GM19395 (cell line): ENCODE measurements around the gene RPS6KA2.
"Not testable (repeated sequence)": the region's sequence is repeated elsewhere in the genome, so short reads cannot be mapped to it uniquely, and the experiment has no call there.

Experiments
- ATAC-seq: cut with Tn5 transposase; IDR thresholded peaks from one replicate; pipeline ENCODE4 v1.9.1; 2021; ENCODE audit warnings: mild to moderate bottlenecking, moderate library complexity; ENCODE audit not compliant: unreplicated experiment

Gene RPS6KA2

DNA sequence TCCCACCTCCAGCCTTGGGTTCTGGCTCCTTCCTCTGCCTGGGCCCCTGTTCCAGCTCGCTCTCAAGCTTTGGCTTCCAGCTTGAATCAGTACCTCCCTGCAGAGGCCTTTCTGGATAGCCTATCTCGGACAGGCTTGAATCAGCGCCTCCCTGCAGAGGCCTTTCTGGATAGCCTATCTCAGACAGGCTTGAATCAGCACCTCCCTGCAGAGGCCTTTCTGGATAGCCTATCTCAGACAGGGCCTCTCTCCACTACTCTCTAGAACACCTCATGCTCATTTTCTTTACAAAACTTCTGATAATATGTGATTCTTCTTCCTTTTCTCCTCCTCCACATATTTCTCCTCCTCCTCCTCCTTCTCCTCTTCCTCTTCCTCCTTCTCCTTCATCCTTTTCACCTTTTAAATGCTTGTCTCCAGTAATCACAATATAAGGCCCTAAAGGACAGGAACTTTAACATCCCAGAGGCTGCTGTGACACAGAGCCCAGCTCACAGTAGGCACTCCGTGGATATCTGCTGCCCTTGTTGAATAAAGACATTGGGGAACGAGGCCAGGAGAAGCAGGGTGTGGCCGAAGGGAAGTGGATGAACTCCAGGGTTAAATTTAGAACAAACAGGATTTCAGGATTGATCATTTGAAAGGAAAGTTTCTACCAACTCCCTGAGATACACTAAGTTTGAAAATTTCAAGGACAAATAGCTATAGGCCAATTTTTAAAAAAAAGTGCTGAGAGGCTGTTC is 9.3 kb upstream of the RPS6KA2 start:
- no peak for ATAC-seq

DNA sequence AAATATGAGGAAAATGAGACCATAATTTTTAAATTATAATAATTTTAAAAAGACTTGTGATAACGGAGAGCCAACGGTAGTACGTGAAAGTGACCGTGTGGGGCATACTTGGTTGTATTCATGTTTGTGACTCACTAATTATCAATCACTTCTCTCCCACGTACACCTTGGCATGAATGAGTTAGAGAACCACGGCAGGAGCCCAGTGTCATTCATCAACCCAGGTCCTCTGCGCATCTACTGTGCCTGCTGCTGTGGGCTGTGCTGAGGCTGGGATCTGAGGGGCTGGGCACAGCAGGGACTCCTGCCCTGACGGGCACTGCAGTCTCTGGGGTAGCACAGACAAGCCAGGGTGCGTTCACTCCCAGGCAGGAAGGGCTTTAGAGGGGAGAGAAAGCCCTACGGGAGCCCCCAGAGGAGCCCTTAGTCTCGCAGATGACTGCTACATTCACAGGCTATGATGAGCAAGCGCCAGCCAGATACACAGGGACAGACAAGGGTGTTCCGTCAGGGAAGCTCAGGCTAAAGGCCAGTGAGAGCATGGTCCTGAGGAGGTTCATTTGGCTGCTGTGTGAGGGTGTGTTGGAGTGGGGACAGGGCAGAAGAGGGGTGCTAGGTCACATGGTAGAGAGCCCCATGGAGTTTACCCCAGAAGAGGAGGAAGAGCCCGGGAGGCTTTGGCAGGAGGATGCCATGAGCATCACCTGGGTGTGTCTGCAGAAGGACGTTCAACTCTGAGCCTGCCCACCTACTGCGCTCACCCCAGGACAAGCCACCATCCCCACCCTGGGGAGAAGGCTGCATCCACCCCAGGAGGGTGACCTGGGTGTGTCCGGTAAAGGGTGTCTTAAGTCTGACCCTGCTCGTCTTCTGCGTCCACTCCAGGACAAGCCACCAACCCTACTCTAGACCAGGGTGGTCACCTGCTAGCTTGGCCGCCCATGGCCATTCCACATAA is 8.2 kb upstream of the RPS6KA2 start:
- no peak for ATAC-seq

DNA sequence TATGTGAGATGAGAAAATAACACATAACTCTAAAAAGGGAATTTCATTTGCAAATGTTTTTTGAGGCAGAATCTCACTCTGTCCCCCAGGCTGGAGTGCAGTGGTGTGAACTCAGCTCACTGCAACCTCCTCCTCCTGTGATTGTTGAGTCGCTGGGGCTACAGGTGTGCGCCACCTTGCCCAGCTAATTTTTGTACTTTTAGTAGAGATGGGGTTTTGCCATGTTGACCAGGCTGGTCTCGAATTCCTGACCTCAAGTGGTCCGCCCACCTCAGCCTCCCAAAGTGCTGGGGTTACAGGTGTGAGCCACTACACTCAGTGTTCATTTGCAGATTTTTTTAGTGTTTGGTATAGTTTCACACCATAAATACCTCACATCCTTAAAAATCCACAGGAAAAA is 7.5 kb upstream of the RPS6KA2 start:
- not testable (repeated sequence) for ATAC-seq

DNA sequence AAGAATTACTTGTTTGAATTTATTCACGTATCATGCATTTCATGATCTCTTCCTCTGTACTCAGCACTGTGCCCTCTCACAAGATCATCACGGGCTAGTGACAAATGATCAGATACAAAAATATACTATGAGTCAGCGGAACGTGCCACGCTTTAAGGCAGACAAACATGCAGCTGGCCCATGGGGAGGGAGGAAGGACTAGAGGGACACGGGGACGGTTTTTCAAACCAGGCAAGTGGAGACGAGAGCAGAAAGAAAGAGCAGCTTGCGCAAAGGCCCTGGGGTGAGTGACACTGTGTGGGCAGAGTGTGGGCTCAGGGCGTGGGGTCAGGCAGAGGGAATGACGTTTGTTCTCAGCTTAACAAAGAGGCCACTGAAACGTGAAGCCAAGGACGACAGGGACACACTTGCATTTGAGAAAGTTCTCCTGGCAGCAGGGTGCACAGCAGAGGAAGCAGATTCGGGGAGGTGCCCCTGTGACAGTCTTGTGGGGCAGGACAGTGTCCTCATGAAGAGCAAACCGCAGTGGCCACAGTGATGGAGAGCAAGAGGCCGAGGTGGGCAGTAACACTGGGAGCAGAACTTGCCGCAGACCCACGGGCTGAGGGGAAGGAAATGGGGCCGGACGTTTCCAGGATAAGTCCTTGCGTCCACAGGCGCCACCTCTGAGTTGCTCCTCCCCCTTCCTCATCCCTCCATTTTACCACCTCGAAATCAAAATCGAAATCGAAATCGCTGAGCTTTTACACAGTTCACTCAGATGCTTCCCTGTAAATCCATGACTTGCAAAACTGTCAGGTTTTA is 6.9 kb upstream of the RPS6KA2 start:
- ATAC-seq = no peak

DNA sequence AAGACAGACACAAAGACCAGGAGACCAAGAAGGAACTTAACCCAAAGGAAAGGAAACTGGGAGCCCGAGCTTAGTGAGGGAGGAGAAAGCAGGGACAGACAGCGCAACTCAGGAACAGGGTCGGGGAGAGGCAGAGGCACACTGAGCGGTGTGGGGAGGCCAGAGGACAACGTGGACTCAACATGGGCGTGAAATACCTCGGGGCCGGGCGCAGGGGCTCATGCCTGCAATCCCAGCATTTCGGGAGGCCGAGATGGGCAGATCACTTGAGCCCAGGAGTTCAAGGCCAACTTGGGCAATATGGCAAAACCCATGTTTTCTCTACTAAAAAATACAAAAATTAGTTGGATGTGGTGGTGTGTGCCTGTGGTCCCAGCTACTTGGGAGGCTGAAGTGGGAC is 5.7 kb upstream of the RPS6KA2 start:
- no peak for ATAC-seq

DNA sequence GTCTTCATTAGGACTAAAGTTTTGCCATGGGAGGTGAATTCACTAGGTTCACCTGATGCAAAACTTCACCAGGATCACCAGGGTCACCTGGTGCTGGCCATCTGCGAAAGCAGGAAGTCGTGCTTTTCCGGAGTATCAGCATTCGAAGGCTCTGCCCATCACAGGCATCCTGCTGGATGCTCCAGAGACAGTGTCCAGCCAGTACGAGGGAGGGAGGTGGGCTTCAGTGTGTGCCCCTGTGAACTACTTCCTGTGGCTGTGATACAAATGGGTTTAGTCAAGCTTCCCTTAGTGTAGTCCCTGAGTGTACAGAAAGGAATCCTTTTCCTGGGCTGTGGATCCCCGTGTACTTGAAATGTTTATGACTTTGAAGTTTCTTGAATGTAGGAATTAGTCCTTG is 3.4 kb upstream of the RPS6KA2 start:
- ATAC-seq = no peak

DNA sequence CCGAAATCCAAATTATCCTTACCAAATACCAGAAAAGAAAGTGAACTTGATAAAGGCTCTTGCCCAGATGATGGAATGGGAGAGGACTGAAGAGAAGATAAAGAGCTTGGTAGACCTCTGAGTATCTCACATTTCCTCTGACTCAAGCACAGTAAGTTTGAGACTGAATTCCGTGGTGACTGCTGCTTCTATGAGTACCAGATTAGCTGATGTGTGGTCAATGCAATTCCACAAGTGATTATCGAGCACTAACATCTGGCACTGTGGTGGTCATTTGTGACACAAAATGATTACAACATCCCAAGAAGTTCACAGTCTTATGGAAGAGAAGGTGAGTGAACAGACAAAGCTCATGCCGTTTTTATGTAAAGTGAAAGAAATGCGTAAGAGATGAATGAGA is 2.6 kb upstream of the RPS6KA2 start:
- no peak for ATAC-seq

DNA sequence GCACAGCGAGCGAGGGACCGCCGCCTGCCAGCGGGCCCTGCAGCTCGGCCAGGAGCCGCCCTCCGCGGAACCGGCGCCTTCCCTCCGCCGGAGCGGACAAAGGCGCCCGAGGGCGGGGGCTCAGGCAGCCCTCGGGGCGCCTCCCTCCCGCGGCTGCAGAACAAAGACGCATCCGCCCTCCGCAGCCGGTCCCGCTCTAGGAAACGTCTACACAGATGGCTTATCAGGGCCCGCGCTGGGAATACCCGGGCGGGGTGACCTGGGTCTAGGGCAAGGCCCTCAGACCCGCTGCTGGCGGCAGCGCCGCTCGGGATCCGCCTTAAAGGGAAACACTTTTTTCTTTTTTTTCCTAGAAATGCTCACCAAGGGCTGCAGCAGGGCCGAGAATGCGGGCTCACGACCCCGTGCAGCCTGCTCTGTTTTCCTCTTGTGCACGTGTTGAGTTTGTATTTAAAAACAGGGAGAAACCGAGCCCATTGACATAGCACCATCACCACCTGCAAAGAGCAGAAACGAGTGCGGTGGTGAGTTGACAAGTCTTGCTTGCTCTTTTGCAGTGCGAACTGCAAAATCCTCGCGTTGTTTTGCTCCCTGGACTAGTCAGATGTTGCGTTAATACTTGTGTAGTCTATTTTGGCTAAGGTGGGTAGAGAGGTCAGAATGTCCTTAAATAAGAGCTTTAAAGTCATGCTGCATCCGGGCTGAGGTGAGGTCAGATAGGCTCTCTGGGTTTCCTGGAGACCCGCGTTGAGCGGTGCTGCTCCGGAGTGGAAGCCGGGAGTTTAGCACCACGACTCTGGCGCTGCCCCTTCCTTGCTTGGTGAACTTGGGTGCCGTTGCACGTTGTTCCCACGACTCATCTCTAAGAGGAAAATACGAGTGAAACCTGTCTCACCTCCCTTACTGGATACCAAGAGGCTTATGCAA is 1.1 kb upstream of the RPS6KA2 start:
- ATAC-seq = peak; percentile 38

DNA sequence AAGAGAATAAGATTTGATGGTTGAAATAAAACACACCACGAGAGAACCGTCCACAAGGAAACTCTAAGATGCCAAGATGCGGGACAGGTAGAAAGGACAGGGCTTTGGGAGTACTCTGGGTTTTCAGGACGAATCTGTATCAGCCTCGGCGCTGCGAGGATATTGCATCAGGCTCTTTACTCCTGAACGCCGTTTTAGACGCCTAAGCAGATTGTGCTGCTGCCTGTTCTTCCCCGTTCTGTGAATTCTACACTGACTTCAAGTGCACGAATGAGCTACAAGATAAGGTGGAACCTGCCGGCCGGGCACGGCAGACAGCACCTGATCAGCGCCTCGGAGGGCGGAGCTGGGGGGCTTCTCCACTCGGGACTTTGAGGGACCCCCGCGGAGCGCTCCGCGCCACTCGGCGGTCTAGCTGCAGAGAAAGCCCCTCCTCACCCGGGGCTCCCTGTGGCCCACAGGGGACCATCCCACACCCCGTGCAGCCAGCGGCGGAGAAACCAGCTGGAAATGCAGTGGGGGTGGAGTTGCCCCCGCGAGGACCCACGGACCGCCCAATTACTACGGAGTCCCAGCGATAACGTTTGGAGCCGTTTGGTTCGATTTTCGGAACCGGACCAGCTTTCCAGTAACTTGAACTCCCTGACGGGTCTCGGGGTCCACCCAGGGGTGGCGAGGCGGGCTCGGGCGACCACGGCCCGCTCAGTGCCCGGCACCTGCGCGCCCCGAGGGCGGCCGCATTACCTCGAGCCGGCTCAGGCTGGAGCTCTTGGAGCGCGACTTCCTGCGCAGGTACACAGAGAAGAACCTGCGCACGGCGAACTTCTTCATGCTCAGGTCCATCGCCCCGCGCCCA is 646 bp downstream of the RPS6KA2 start:
- ATAC-seq = peak; percentile 12

DNA sequence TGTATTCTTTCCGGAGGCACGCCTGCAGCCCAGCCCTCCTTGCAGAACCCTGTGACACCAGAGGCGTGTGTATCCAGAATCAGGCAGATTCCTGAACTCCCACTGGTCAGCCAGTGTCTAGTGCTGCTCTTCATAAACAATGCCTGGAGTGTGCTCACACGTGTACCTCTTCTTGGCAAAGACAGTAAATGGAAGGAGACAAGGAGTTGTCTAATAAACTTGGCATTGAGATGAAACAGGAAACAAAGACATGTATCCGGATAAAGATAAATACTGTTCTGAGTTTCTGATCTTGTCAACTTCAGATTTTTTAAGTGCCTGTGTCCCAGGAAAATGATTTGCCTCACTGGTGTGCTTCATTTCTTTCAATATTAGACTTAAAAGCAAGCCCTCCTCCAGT is 1.7 kb downstream of the RPS6KA2 start:
- ATAC-seq = no peak

DNA sequence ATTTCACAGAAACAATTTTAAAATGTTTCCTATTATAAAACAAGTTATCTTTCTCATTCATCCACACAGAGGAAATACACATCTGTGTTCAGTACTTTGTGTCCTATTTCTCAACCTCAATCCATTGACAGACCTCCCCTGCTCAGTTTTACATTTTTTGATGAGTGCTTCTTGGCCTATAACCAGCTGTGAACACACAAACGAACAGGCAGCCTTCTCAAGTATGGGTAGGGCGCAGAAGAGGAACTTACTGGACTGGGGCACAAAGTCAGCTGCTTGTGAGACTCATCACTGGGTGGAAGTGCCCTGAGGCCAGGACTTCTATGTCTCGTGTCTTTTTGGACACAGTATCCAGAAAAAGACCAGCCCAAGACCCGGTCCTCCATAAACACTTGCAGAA is 2.8 kb downstream of the RPS6KA2 start:
- ATAC-seq = no peak

DNA sequence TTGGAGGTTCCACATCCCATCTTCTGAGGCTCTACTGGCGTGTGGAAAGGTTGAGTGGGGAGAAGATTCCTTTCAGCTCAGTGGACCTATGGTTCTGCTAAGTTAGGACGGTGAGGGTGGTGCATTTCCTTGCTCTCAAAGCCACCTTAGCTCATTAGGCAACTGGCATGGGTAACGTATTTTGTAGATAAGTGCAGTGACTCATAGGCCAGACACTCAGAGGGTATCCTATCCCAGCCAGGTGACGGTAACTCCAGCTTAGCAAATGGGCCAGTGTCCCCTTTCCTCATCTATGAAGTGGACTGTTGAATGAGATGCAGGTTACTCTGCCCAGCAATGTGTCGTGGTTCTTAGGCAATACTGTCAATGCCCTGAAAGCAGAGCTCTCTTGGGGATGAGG is 3.7 kb downstream of the RPS6KA2 start:
- ATAC-seq = no peak

DNA sequence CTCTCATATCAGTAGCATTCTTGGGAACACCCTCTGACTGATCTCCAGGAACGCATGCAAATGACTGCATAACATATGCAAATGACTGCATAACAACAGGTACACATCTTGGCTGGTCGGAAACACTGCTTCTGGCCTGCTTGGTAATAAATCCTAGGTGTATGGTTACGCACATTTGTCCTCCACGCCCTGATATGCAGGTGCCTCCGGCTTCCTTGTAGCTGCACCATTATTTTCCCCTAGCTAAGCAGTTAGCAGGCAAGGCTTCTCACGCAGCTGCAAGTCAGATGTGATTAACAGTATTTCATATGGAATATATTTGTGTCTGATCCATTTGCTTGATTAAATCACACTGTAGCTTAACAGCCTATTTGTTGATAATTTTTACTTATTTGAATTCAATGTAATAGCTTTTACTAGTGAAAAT is 5.9 kb downstream of the RPS6KA2 start:
- no peak for ATAC-seq

DNA sequence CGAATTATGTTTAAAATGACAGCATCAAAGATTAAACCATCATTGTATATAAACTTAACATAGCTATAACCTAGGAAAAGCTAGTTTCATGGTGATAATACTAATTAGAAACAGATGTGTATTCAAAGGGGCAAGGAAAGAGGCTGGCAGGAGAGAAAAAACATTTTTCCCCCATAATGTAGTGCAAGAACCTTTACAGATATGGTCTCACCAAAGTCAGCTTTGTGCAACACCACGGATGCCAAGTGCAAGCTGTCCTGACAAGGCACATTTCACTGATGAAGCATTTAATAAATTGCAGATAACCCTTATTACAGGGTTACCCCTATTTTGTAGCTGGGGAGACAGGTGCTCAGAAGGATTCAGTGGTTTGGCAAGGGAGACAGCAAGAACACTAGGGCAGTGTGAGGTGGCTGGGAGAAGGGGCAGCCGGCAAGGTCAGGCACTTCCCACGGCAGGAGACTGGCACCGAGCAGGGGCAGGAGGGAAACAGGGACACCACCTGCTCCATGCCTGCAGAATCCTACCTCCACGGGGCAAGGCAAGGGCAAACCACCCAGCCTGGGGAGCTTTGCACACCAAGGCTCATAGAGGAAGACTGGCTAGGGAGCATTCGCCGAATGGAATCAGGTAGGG is 6.5 kb downstream of the RPS6KA2 start:
- ATAC-seq = no peak

DNA sequence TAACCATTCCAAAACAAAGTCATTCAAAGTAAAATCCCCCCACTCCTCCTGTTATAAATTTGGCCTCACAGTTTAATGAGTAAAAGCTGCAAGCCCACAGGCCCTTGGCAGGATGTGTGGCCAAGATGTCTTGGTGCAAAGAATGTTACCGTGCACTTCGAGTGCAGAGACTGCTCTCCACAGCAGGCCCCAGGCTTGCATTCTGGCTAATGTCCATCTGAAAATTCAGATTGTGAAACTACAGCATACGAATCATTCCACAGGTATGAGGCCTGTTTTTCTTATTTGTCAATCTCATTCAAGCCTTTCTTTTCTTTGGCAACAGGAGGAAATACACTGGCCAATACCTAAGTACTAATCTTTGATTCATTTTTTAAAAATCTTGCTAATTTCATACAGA is 7.1 kb downstream of the RPS6KA2 start:
- ATAC-seq = no peak

DNA sequence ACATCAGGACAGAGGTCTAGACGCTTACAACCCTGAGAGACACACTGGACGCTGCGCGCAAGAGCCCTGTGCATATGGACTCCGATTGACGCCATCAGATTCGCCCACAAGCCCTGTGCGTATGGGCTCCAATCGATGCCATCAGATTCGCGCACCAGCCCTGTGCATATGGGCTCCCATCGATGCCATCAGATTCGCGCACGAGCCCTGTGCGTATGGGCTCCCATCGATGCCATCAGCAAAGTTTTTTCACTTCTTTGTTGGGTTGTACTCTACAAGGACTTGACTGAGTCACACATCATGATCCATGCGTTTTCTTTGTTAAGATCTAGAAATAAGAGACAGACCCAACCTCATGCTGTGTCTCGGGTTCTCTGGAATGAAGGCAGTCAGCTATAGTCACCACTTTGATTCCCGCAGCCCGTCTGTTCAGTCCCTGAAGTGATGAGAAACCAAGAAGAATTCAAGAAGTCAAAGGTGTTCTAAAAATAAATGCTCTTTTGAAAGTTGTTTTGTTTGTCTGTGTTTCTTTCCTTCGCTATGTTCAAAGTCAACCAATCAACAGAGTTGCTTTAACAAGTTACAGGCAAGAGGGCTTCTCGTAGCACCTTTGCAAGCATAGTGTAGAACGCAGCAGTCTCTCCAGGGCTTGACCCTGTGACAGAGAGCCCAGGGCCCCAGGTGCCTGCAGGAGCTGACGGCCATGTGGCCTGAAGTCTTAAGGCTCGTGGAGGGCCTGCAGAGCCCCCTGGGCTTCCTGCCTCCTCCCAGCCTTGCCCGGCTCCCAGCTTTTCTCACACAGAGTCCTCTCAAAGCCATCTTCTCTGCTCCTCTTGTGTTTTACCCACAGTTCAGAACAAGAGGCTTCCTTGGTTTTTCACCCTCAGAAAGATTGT is 7.9 kb downstream of the RPS6KA2 start:
- ATAC-seq = no peak

DNA sequence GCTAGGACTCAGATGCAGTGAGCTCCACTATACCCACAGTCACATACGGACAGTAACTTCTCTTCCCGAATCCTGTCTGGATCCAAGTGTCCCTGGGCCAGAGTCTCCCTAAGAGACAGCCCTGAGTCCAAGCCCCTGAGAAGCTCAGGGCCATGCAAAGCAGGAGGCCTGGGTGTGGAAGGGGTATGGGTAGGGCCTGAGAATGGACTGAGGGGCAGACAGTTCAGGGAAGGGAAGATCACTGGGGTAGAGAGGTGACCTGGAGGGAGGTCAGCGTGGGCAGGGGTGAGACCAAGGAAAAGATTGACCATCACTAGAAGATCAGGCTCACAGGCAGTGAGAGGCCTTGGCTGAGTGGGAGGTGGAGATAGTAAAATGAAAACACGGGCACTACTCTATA is 8.8 kb downstream of the RPS6KA2 start:
- no peak for ATAC-seq

DNA sequence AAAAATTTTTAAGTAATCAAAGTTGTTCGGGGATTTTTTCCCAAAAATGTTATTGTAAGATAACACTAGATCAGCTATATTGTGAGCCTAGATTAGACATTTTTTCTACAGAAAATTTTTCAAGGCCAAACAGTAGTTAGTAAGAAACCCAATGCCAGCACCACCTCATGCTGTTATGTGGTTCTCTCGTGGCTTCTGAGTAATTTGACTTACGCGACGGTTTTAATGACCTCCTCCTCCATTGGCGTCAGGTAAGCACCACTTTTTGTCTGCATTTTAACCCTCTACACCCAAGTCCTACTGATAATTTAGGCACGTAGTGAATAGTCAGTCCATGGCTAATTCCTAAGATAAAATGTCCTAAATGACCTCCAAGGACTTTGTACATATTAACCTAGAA is 9.7 kb downstream of the RPS6KA2 start:
- ATAC-seq = no peak
